ENCODE results near the gene HAND1.
"Not testable (repeated sequence)": the region's sequence is repeated elsewhere in the genome, so short reads cannot be mapped to it uniquely, and the experiment has no call there.

The HAND1 gene

GRCh38 chr5:154478224-154478565 is at the start of gene HAND1:
TSS of gene HAND1 (minus strand) at chr5:154478227. CDS start at chr5:154478008, 219 bp downstream.
- DNase-seq (ENCODE audit: low read depth), result no peak

DNA sequence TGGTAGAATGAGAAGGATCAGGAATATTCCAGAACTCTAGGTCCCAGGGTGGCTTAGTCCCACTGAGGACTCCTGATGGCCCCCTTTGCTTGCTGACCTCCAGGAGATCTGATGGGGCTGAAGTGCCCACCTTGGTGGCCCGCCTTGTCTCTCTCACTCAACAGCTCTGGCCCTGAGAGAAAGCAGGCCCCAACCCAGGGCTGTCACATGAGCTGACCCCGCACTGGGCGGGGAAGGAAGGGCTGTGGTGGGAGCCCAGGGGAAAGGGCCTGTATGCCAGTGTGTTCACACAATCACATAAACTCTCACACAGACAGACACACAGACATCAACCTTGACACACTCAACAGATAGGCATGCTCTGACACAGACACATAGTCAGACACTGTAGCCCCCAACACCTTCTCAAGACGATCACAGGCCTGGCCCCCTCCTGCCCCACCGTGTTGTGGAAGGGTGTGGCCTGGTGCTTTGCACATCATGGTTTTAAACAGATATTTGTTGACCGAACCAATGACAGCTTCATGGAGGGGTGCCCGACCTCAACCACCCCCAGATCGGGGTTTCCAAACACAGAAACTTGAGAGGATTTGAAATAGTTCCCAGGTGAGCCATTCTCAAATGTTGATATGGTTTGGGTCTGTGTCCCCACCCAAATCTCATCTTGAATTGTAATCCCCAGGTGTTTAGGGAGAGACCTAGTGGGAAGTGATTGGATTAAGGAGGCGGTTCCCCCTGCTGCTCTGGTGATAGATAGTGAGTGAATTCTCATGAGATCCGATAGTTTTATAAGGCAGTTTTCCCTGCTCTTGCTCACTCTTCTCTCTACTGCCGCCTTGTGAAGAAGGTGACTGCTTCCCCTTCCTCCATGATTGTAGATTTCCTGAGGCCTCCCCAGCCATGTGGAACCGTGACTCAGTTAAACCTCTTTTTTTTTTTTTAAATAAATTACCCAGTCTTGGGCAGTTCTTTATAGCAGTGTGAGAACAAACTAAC is 48.5 kb upstream of the HAND1 start:
- no peak for DNase-seq (ENCODE audit: low read depth)

GRCh38 chr5:154524859-154525258 is 46.8 kb upstream of the HAND1 start:
- DNase-seq (ENCODE audit: low read depth), result no peak

GRCh38 chr5:154524181-154524580 is 46.2 kb upstream of the HAND1 start:
- DNase-seq (ENCODE audit: low read depth), result no peak

DNA sequence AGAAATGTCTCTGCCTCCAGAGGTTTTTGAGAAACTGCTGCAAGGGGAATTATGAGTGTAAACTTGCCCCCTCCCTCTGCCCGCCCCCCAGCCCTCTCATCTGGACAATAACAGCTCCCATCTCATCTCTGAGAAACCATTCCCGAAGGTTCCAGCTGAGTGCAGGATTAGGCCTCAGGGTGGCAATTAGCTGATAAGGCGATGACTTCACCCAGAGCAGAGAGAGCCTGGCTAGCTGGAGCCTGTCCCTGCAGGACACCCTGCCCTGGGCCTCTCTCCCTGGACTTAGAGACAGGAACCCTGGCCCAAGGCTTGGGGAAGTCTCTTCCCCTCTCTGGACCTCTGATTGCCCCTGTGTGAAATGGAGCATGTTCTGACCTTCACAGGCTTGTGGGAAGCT is 45.7 kb upstream of the HAND1 start:
- DNase-seq (ENCODE audit: low read depth), result no peak

DNA sequence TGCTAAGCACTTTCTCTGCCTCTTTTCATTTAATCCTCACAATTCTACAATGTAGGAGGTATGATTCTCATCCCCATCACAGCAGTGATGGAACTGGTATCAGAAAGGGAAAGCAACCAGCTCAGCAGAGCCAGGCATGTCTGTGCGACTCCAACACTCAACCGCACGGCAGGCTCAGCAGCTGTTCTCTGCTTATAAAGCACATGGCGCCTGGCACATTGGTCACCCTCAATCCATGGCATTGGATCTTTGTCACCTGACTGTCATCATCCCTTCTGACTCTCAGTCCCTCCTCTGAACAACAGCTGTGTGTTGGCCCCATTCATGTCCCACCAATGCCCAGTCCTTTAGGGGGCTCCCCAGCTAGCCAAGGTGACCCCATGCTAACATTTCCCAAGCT is 45.1 kb upstream of the HAND1 start:
- no peak for DNase-seq (ENCODE audit: low read depth)

DNA sequence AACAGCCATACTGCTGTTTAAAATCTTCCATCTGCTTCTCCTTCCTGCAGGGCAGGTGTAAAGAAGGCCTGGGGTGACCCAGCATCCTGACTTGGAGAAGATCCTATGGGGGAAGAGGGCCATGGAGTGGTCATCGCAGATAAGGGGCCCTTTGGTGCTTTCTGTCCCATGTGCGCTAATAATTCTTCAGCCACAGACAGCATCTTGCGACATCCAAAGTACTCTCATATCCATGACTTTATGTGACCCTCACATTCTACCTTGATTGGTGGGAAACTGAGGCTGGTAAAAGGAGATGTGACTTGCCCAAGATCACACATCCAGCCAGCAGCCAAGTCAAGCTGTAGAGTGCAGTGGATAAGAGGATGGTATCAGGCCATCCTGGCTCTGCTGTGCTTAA is 44.3 kb upstream of the HAND1 start:
- no peak for DNase-seq (ENCODE audit: low read depth)

- DNase-seq (ENCODE audit: low read depth), result no peak
These were observed 43.7 kb upstream of the HAND1 start for GRCh38 chr5:154521756-154522155.

- no peak for DNase-seq (ENCODE audit: low read depth)
These were observed 42.9 kb upstream of the HAND1 start for GRCh38 chr5:154520861-154521453.

DNA sequence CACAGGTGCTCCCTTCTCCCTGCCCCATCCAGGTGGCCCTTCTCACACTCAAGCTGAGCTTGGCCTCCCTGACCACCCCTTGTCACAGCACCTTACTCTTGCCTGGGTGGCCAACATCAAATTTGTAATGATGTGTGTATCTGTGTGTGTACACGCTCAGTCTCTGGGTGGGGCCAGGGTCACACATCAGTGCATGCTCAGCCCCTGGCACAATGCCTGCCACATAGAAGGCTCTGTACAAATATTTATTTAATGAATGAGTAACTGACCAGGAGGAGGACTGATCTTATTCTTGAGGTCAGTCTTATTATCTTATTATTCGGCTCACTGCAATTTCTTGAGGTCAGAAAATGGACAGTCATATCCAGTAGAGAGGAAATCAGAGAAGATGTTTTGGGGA is 41.3 kb upstream of the HAND1 start:
- no peak for DNase-seq (ENCODE audit: low read depth)

DNA sequence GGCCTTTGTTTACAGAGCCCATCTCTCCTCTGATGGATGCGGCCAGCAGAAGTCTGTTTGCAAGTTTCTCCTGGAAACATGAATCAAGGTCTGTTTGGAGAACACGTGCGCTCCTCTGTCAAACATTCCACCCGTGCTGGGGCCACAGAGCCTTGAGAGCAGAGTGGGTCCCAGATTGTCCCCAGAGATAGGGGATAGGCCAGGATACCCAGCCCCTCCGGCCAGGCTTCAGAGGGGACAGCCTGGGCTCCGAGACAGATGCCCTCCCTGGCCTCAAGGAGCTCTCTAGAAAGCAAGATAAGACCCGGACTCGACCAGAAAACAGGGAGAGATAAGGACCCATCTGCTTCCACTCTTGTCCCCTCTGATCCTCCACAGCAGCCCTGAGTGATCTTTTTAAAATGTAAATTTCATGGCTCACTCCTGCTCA is 40.4 kb upstream of the HAND1 start:
- DNase-seq (ENCODE audit: low read depth), result no peak

GRCh38 chr5:154517810-154518437 is 39.9 kb upstream of the HAND1 start:
- DNase-seq (ENCODE audit: low read depth), result no peak

DNA sequence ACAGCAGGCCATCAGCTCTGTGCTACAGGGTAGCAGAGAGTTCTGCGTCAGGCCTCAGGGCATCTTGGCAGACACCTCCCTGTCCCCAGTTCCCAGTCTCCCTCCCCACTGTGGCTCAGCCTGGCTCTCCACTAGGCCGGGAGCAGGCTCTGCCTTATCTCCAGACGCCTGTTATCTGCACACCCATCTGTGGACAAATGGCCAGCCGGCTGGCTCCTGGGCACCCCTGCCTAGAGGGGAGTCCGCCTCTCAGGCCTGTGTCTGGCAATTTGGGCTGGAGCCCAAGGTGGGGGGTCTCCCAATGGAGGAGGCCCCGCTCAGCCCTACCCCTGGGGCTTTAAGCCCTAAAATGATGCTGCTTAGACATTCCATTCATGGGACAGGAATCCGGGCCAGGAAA is 39.2 kb upstream of the HAND1 start:
- DNase-seq (ENCODE audit: low read depth), result no peak

DNA sequence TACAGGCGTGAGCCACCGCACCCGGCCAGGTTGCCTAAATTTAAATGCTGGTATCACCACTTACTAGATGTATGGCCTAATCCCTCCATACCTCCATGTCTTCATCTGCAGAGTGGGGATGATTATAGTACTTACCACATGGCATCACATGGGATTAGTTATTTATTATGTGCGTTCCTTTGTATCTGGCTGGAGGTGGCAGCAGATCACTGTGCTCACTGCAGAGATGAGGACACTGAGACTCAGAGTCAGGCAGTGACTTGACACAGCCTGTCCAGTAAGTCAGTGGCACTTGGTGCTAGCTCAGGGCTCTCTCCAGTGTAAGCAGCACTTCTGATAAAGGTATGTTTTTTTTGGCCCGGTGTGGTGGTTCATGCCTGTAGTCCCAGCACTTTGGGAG is 38.4 kb upstream of the HAND1 start:
- DNase-seq (ENCODE audit: low read depth), result no peak

GRCh38 chr5:154515488-154515887 is 37.5 kb upstream of the HAND1 start:
- not testable (repeated sequence) for DNase-seq (ENCODE audit: low read depth)

GRCh38 chr5:154514331-154514730 is 36.3 kb upstream of the HAND1 start:
- DNase-seq (ENCODE audit: low read depth), result no peak

GRCh38 chr5:154513669-154514084 is 35.6 kb upstream of the HAND1 start:
- no peak for DNase-seq (ENCODE audit: low read depth)

DNA sequence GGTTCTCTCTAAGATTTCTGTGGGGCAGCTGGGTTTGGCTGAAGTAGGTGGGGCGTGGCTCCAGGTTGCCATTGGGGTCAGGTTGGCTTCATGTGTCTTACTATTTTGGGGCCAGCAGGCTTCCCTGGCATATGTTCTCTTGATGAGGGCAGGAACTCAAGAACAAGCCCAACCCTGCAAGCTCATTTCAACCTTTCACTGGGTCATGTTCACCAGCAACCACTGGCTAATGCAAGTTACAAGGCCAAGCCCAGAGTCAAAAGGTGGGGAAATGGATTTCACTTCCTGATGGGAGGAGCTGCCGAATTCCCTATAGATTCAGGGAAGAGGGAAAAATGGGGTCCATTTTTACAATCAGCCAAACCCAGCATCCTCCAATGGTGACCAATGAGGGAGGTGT is 34.0 kb upstream of the HAND1 start:
- DNase-seq (ENCODE audit: low read depth), result no peak

- no peak for DNase-seq (ENCODE audit: low read depth)
These were observed 31.9 kb upstream of the HAND1 start for GRCh38 chr5:154509784-154510555.

- no peak for DNase-seq (ENCODE audit: low read depth)
These were observed 30.1 kb upstream of the HAND1 start for GRCh38 chr5:154508114-154508513.

GRCh38 chr5:154506716-154507080 is 28.7 kb upstream of the HAND1 start:
- no peak for DNase-seq (ENCODE audit: low read depth)

DNA sequence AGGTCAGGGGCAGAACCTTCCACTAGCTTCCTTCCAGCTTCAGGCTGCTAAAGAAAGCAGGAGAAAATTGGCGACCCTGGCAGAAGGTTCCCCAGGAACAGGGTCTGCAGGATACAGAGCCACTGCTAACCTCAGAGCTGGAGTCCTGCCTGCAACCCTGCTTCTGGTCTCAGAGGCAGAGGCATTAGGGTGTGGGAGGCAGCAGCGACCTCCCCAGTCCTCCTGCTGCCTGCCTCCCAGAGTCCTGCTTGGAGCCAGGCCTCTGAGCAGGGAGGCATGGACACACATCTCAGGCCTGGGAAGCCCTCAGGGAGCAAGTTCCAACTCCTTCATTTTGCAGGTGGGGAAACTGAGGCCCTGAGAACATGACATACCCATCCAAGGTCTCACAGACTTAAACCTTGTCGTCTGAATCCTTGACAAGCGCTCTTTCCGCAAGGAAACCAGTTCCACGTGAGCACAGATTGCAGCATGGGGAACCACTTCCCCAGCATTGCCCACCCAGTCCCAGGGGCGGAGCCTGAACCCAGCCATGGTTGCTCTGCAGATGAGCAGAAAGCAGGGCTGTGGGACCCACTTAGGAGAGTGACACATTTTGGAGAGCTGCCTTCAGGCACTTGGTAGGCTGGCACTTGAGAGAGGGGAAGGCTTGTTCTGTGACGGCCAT is 28.2 kb upstream of the HAND1 start:
- no peak for DNase-seq (ENCODE audit: low read depth)

Data from activated T-helper 9 cell treated with anti-CD3 and anti-CD28 coated beads, Interleukin-2, amount 50 U/mL, for 16 hours (primary cell).